GM19035 (cell line): ENCODE results near the gene SNCA.

Experiments
- ATAC-seq: cut with Tn5 transposase; IDR thresholded peaks from one replicate; pipeline ENCODE4 v1.9.1; 2021; ENCODE audit not compliant: unreplicated experiment

The SNCA gene

DNA sequence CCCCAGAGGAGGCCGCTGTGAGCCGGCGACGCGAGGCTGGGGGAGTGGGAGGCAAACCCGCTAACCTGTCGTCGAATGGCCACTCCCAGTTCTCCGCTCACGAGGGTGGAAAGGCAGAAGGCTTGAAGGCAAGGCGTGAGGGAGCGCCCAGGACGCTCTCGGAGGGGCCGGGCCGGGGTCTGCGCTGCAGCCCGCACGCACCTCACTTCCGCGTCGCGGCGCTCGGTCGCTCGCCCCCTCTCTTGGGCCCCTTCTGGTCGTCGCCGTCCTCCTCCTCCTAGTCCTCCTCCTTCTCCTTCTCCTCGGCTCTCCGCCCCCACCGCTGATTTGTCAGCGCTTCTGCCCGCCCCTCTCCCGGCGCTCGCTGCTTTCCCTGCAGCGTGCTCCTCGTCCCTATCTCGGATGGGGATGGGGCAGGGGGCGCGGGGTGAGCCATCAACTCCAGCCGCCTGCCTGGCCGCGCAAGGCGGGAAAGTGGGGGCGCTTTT is at the start of gene SNCA:
Gene SNCA (minus strand): TSS at position 265 of the 488 bp plus-strand sequence. CDS start 1,494 bp downstream, outside the sequence.
- ATAC-seq: no peak

GRCh38 chr4:89879215-89879614 is 42.3 kb upstream of the SNCA start:
- no peak for ATAC-seq

GRCh38 chr4:89878611-89879010 is 41.6 kb upstream of the SNCA start:
- no peak for ATAC-seq

GRCh38 chr4:89876548-89876947 is 39.6 kb upstream of the SNCA start:
- ATAC-seq: no peak

GRCh38 chr4:89871211-89871610 is 34.2 kb upstream of the SNCA start:
- ATAC-seq: no peak

DNA sequence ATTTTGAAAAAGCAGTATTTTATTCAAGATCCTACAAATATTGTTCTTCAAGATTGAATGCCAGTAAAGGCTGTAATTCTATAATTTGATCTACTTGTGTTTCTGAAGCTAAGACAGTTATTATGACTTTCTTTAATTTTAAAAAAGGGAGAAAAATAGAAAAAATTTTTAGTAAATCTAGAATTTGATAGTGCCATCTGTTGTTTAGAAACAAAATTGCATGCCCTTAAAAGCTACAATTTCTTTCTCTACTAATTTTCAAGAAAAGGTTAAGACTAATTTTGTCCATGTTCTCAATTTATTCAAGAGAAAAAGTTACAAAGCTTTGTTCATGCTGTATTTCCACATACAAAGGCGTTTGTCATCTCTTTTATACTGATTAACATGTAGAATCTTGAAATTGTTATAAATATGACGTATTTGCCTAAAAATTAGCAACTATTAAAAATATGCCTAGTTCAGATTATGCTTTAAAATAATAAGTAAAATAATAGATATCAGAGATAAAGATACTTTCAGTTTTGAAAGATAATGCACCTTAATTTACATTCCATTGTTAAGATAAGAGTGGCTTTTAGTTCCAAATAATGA is 32.1 kb upstream of the SNCA start:
- no peak for ATAC-seq

GRCh38 chr4:89868276-89868675 is 31.3 kb upstream of the SNCA start:
- ATAC-seq: no peak

GRCh38 chr4:89863533-89863932 is 26.6 kb upstream of the SNCA start:
- ATAC-seq: no peak

GRCh38 chr4:89860971-89861370 is 24.0 kb upstream of the SNCA start:
- ATAC-seq: no peak

GRCh38 chr4:89855236-89855635 is 18.3 kb upstream of the SNCA start:
- no peak for ATAC-seq

- ATAC-seq: no peak
Measured at GRCh38 chr4:89847571-89848325, 10.8 kb upstream of the SNCA start.

GRCh38 chr4:89839558-89839957 is 2.6 kb upstream of the SNCA start:
- no peak for ATAC-seq

GRCh38 chr4:89837993-89838390 is 1.0 kb upstream of the SNCA start:
- no peak for ATAC-seq

DNA sequence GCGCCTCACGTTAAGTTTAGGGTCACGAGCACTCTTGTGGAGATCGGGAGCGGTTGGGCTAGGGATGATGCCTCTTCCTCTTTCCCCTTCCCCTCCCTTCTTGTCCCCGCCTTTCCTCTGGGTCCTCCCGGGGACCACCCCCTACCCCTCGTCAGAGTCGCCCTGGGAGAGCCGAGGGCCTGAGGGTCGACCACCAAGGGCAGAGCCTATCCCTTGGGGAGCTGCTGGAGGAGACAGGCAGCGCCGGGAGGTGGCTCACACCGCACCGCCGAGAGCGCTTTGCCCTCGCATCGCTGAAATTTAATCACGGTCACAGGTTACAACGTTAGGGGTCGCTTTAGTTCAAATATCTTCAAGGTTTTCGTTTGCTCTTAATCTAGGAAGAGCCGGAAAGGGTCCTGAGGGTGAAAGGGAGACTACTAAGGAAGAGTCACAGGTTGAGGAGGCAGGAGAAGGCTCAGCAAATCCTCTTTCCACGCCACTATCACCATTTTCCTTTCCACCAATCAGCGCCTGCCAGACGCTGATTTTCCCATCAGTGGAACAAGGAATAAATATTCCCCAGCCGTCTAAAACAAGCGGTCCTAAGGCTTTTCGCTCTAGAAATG is 528 bp upstream of the SNCA start:
- ATAC-seq: no peak

DNA sequence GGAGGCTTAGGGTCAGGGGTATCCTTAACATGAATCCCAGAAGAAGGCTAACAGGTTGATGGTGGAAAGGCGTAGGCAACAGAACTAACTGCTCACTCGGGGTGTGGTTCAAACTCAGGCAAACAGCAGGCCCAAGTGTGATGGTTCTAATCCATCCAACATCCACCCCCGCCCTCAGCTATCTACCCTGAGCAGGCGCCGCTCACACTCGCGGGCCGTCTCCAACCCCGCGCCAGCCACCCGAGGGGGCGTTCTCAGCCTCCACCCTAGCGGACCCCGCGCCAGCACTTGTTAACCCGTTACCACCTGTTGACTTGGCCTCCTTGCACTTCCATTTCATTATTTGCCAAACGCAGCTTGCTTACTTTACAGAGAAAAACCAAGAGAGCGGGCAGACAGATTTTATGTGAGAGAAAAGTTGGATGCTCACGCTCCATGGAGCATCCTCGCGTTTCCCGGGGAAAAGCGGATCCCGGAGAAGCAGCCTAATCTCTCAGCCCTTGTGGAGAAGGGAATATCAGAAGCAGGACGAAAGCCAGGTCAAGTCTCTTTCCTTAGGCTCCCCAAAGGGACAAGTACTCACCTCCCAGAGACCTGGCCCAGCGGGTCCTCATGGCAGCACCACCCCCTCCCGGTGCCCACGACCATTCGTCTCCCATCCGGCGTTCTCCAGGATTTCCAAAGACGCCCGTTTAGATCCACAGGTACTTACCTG is 773 bp downstream of the SNCA start:
- ATAC-seq: no peak

GRCh38 chr4:89835413-89835812 is 1.5 kb downstream of the SNCA start:
- ATAC-seq: no peak

- no peak for ATAC-seq
Measured at GRCh38 chr4:89834486-89835209, 2.3 kb downstream of the SNCA start.

- ATAC-seq: peak; percentile 80
Measured at GRCh38 chr4:89829470-89830138, 7.4 kb downstream of the SNCA start.

GRCh38 chr4:89823416-89823815 is 13.5 kb downstream of the SNCA start:
- no peak for ATAC-seq

- no peak for ATAC-seq
Measured at GRCh38 chr4:89821612-89822011, 15.3 kb downstream of the SNCA start.
